GM21515 (cell line): Measurements from ENCODE around the gene ATP5ME.
A peak's percentile ranks its signal among the peaks of the same experiment; 100 is the strongest.
"Not testable (repeated sequence)": the region's sequence is repeated elsewhere in the genome, so short reads cannot be mapped to it uniquely, and the experiment has no call there.

Source experiments
- ATAC-seq: cut with Tn5 transposase; IDR thresholded peaks from one replicate; pipeline ENCODE4 v1.9.1; 2021; ENCODE audit not compliant: unreplicated experiment

The ATP5ME gene, protein sequence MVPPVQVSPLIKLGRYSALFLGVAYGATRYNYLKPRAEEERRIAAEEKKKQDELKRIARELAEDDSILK

DNA sequence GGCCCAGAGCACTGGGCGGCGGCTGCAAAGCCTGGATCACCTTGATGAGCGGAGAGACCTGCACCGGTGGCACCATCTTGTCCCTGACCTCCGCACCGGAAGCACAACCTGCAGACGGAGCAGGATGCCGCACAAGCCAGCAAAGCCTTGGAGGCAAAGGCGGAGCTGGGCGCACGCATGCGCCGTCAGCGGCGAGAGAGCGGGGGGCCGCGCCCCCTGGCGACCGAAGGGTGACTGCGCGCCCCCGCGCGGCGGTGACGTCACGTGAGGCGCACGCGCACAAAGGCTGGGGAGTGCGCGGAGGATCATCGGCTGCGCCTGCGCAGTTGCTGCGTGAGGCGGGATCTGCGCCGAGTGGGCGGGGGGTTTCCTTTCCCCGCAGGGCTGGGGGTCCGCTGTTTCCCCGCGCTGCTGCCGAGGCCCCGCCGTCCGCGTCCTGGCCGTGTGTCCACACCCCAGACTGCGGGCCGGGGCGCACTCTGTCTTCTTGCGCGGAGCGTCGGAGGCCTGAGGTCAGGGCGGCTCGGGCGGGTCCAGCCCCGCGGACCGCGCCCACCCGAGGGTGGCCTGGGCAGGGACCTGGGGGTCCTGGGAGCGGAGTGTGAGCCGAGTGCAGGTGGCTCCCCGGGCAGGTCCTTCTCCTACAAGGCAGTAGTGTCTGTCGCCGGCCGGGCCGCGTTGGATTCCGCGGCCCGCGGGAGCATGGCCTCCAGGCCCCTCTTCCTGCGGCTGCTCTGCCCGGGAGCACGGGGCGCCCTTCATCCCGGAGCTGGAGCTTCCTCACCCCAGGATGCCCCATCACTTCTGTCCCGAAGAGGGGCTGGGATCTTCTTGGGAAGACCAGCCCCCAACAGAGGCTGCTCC, at the start of gene ATP5ME, which contains the start of gene MYL5:
ATP5ME (minus strand) TSS at position 105 of the 864 bp plus-strand sequence; CDS start at position 76, 29 bp downstream.
MYL5 (plus strand) TSS at position 371 of the 864 bp plus-strand sequence. CDS start 3,485 bp downstream, outside the sequence.
- ATAC-seq: peak; percentile 72

DNA sequence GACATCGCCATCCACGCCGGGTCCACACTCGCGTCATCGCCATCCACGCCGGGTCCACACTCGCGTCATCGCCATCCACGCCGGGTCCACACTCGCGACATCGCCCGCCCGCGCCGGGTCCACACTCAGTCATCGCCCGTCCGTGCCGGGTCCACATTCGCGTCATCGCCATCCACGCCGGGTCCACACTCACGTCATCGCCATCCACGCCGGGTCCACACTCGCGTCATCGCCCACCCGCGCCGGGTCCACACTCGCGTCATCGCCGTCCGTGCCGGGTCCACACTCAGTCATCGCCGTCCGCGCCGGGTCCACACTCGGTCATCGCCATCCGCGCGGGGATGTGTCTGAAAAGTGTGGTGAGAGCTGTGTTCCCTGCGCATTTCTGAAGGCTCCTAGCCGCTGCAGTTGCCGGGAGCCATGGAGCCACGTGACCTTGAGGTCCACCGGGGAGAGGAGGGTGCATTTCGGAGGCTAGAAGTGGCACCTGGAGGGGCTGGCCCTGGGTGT, 48.8 kb upstream of the ATP5ME start:
- no peak for ATAC-seq

DNA sequence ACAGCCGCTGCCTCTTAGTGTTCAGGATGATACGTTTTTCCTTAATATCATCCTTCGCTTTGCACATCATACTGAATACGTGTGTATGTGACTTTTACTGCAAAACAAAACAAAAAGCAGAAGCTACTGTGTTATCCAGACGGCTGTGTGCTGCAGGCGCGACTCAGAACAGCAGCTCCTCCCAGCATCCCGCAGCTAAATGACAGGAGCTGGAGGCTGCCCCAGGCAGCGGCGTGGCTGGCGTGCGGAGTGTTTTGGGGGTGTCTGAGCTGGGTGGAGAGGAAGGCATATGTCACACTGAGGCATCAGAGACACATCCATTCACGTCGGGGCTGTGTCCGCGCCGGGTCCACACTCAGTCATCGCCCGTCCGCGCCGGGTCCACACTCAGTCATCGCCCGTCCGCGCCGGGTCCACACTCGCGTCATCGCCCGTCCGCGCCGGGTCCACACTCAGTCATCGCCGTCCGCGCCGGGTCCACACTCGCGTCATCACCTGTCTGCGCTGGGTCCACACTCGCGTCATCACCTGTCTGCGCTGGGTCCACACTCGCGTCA, 48.2 kb upstream of the ATP5ME start:
- no peak for ATAC-seq

DNA sequence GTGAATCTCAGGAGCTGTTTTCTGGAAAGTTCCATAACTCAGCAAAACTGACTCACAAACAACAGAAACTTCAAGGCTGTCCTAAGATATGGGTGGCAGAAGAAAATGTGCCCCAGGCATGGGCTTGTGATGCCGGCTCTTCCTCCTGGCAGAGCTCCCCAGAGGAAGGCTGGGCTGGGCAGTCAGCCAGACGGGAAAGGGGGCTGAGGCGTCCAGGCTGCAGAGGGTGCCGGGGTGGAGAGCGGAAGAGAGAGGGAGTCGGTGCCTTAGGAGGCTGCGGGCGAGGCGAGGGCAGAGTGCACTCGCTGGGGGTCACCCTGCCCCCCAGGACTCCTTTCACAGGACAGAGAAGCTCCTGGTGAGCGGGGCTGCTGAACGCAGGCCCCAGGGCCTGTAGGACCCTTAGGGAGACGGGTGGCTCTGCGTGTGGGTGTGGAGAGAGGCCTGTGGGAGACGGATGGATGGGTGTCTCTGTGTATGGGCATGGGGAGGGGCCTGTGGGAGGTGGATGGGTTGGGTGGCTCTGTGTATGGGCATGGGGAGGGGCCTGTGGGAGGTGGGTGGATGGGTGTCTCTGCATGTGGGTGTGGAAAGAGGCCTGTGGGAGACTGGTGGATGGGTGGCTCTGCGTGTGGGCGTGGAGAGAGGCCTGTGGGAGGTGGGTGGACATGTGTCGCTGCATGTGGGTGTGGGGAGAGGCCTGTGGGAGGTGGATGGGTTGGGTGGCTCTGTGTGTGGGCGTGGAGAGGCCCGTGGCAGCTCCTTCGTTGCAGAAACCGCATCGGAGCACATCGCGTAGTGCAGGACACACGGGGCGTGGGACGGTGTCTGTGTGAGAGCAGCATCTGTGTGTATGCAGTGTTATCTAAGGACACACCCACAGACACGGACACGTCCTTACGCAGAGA, 47.4 kb upstream of the ATP5ME start:
- ATAC-seq: no peak

DNA sequence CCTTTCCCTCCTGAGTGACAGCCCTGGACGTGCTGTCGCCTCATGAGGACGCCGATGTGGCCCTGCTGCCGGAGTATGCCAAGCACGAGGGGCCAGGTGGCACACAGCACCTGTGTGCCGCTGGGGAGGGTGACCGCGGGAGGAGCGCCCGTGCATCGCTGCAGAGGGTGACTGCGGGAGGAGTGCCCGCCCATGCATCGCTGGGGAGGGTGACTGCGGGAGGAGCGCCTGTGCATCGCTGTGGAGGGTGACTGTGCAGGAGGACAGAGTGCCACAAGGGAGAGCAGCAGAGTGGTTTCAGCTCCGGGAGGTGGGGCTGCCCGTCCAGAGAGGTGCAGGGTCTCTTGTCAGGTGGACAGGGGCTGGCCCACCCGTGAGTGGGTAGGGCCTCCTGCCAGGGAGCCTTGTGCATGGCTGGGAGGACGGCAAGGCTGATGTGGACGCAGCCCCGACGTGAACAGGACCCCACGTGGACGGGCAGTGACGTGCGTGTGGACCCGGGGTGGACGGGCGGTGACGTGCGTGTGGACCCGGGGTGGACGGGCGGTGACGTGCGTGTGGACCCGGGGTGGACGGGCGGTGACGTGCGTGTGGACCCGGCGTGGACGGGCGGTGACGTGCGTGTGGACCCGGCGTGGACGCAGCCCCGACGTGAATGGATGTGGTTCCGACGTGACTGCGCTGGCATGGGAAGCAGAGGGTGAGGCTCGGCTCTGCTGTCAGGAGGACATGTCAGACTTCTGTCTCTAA, 46.2 kb upstream of the ATP5ME start:
- no peak for ATAC-seq

DNA sequence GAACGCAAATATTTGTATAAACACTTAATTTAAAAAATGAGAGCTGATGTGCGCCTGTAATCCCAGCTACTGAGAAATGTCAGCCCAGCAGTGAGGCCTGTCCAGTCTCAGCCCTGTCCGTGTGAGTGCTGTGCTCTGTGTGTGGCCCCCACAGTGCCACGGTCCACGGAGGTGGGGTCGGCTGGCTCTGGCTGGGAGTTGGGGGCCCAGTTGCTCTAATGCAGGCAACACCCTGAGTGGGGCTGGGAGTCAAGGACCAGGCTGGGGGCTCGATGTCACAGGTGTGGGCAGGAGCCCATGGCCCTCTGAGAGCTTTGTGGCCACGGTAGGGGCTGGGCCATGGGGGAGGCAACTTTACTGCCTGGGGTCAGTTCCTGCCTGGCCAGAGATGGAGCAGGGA, 44.4 kb upstream of the ATP5ME start:
- no peak for ATAC-seq

DNA sequence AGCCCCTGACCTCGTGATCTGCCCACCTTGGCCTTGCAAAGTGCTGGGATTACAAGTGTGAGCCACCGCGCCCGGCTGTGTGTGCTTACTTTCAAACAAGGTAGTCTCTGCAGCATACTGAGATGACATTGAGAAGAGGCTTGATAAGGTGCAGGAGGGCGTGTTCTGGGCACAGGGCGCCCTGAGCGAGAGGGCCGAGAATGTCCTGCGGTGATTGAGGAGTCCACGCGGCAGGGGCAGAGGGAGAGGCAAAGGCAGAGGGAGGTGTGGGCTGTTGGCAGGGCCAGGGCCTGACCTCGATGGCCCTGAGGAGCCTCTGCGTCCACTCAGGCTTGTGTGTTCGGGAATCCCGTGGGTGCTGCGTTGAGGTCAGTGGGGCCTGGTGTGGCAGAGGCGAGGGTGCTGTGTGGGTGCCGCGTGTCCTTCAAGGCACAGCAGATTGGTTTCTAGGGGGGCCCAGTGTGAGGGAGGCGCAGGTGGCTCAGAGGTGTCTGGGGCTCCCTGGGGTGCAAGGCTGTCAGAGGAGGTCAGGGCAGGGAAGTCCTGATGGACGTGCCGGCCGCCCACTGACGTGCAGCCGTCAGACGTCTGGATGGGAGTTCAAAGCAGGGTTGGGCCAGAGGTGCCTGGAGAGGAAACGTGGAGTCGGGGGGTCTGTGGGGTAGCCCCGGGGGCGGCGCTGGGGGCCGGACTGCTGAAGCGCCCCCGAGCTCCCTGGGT, 43.7 kb upstream of the ATP5ME start:
- no peak for ATAC-seq

DNA sequence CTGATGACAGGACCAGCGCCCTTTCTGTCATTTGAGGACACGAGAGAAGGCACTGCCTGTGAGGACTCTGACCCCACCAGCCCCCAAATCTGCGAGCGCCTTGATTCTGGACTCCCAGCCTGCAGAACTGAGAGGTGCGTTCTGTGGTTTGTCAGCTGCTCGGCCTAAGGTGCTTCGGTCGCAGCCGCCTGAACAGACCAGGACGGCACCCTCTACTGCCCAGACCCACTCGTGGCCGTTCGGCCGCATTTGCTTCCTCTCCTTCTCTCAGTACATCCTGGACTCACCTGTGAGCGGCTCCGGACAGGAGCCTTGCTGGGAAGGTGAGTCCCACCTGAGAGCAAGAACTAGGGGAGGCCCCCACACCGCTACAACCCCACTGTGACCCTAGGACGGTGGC, 40.0 kb upstream of the ATP5ME start:
- no peak for ATAC-seq

DNA sequence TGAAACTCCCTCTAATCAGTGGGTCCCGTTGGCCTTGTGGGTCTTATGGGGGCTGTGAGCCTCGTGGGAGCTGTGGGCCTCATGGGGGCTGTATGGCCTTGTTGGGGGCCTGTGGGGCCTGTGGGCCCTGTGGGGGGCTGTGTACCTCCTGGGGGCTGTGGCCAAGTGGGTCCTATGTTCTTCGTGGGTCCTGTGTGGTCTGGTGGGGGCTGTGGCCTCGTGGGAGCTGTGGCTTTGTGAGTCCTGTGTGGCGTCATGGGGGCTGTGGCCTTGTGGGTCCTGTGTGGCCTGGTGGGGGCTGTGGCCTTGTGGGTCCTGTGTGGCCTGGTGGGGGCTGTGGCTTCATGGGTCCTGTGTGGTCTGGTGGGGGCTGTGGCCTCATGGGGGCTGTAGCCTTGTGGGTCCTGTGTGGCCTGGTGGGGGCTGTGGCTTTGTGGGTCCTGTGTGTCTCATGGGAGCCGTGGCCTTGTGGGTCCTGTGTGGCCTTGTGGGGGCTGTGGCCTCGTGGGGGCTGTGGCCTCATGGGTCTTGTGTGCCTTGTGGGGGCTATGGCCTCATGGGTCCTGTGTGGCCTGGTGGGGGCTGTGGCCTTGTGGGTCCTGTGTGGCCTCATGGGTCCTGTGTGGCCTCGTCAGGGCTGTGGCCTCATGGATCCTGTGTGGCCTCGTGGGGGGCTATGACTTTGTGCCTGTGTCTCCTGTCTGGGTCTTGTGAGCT, 39.0 kb upstream of the ATP5ME start:
- ATAC-seq: no peak

DNA sequence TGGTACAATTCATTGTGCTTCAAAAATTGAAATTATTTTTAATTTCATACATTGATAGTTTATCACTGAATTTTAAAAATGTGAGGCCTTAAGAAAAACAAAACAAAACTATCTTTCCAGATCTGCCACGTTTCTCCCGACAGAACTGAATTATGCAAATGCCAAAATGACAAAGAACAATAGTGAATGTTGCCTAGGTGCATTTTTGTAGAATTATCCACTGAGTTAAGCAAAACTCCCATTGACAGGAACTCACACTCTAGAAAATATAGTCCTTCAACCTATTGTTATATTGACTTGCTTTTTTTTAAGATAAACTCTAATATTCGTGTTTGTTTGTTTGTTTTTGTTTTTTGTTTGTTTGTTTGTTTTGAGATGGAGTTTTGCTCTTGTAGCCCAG, 38.0 kb upstream of the ATP5ME start:
- ATAC-seq: no peak

DNA sequence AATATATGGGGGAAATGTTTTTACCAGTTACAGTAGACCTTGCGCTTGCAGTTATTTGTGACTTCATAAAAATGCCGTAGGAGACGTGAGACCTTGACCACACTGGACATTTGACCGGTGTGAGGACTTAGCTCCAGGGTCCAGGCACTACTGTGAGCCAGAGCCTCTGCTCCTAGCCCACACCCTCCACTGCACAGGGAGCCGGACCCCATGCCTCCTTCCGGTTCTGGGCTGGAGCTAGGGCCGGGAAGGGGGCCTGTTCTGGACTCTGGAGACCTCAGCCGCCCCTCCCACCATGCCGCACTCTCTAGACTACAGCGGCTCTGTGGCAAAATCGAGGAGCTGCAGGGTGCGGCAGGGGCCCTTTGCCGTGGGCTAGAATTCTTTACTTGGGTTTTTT, 36.8 kb upstream of the ATP5ME start:
- ATAC-seq: no peak

DNA sequence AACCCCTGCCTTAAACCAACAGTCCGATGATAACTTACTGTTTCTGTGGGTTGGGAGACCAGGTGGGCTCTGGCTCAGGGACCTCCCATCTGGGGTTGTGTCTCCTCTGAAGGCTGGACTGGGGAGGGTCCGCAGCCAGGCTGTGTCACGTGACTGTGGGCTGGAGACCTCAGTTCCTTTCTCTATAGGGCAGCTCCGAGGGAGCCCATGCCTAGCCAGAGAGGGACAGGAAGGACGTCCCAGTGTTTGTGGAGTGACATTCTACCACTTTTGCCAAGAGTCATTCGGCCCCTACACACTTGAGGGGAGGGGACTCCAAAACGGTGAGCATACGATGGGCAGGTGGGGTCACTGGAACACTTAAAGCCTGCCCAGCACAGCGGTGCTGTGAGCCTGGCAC, 36.0 kb upstream of the ATP5ME start:
- no peak for ATAC-seq

DNA sequence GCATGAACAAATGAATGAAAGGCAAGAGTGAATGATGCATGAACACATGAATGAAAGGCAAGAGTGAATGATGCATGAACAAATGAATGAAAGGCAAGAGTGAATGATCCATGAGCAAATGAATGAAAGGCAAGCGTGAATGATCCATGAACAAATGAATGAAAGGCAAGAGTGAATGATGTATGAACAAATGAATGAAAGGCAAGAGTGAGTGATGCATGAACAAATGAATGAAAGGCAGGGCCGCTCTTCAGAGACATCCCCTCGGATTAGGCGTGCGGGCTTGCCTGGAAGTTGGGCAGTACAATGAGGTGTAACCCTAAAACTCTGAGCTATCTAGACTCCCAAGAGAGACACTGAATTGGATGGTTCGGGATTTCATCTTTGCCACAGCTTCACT, 35.3 kb upstream of the ATP5ME start:
- no peak for ATAC-seq

DNA sequence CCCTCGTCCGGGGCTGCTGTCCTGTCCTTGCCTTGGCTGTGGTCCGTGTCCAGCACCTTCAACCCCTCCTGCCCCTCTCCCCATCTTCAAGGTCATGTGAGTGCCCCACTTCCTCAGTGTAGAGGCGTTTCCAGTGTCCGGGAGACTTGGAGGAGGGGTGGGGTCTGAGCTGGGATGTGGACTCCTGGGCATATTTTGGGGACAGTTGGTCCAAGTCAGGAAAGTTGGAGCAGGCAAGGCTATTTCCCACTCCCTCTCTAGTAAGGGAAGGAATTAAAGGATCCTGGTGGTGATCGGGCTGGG, 34.5 kb upstream of the ATP5ME start:
- ATAC-seq: no peak

DNA sequence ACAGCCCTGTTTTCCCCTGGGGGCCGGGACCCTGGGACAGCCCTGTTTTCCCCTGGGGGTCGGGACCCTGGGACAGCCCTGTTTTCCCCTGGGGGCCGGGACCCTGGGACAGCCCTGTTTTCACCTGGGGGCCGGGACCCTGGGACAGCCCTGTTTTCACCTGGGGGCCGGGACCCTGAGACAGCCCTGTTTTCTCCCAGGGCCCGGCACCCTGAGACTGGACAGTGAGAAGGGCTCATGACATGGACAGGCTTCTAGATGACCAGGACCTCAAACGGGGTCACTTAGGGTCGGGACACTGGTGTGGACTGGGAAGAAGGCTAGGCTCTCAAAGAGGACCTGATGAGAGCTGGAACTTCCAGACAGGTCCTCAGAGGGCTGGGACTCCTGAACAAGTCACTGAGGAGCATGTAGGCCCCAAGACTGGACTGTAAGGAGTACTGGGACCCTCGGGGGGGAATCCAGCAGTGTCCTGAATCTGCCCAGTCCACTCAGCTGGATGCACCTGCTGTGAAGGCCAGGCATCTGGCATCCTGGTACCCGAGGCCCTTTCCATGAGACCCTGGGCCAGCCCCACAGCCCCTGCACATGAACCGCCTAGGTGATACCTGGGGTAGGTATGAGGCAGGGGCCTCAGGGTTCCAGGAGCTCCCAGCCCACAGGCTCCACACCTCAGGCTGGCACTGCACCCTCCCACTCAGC, 34.0 kb upstream of the ATP5ME start:
- no peak for ATAC-seq

DNA sequence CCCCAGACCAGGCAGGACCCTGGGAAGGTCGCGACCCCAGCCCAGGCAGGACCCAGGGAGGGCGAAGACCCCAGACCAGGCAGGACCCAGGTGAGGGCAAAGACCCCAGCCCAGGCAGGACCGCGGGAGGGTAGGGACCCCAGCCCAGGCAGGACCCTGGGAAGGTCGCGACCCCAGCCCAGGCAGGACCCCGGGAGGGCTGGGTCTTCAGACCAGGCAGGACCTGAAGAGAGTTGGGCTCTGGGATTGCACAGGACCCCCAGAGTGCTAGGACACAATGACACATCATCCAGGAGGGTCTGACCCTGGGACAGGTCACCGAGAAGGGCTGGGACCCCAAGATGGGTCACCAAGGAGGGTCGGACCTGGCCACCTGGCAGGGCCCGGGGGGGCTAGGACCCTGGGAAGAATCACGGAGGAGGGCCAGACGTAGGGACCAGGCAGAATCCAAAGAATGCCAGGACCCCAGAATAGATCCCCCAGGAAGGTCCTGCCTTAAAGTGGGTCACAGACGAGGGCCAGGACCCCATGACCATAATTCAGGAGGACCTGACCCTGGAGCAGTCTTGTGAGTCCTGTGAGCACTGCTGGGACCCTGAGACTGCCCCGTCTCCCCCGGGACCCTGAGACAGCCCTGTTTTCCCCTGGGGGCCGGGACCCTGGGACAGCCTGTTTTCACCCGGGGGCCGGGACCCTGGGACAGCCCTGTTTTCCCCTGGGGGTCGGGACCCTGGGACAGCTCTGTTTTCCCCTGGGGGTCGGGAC, 32.9 kb upstream of the ATP5ME start:
- no peak for ATAC-seq

DNA sequence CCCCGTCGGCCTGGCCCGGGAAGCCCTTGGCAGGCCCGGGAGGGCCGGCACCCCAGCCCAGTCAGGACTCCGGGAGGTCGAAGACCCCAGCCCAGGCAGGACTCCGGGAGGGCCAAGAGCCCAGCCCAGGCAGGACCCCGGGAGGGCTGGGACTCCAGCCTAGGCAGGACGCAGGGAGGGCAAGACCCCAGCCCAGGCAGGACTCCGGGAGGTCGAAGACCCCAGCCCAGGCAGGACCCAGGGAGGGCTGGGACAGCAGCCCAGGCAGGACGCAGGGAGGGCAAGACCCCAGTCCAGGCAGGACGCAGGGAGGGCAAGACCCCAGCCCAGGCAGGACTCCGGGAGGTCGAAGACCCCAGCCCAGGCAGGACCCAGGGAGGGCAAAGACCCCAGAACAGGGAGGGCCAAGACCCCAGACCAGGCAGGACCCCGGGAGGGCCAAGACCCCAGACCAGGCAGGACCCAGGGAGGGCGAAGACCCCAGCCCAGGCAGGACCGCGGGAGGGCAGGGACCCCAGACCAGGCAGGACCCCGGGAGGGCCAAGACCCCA, 32.1 kb upstream of the ATP5ME start:
- not testable (repeated sequence) for ATAC-seq
